ENCODE data around the gene RIN3.

DNA sequence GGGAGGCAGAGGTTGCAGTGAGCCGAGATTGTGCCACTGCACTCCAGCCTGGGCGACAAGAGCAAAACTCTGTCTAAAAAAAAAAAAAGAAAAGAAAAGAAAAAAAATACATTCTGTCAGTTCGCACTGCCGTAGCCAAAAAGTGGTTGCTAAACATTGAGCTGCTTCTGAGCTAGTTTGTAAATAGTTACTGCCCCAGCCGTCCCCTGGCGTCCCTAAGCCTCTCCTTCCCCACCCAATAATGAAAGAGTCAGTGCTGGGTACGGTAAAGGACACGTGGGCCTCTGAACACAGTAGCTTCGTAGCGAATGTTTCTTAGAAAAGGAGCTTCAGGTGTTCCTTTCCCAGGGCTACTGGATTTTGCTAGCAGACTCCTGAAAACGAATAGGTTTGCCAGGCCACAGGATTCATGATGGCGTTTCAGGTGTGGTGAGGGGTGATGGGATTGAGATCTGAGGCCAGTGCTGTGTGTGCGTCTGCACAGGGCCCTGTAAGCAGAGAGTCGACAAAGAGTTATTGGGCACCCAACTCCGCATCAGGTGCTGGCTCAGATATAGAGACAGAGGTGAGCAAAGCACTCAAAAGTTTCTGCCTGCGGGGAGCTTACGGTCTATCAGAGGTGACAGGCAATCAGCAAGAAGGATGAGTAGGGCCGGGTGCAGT, 140.8 kb downstream of the RIN3 start:
- TF ChIP-seq, protein P1, sequence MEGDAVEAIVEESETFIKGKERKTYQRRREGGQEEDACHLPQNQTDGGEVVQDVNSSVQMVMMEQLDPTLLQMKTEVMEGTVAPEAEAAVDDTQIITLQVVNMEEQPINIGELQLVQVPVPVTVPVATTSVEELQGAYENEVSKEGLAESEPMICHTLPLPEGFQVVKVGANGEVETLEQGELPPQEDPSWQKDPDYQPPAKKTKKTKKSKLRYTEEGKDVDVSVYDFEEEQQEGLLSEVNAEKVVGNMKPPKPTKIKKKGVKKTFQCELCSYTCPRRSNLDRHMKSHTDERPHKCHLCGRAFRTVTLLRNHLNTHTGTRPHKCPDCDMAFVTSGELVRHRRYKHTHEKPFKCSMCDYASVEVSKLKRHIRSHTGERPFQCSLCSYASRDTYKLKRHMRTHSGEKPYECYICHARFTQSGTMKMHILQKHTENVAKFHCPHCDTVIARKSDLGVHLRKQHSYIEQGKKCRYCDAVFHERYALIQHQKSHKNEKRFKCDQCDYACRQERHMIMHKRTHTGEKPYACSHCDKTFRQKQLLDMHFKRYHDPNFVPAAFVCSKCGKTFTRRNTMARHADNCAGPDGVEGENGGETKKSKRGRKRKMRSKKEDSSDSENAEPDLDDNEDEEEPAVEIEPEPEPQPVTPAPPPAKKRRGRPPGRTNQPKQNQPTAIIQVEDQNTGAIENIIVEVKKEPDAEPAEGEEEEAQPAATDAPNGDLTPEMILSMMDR (IDR thresholded peaks at IDR 0.05), result no peak
- TF ChIP-seq POLR2A (IDR thresholded peaks at IDR 0.05), result no peak

All from Peyer's patch (tissue), 4 donors.